CD14-positive monocyte (primary cell): ENCODE results near the gene PAIP2. TPM values are rescaled to one million over a fixed set of nuclear protein-coding genes. Genes with fewer than 3 reads are reported as not detected.

Source experiments
- DNase-seq, 3 donors: peaks; one replicate each; pipeline ENCODE4 v3.0.0-alpha.2; 2011 to 2022
- H2AFZ ChIP-seq: 2 replicates; pipeline ENCODE4 v1.6.0; 2012; ENCODE audit warnings: mild to moderate bottlenecking, low read depth, low read length, inconsistent platforms; ENCODE audit not compliant: insufficient read depth, poor library complexity, severe bottlenecking
- H3K27ac ChIP-seq, 2 donors: 1 replicate in 1 of 2; 2 replicates in 1 of 2; pipeline ENCODE4 v1.5.1; 2012 to 2013; ENCODE audit warnings: low read length in 2 of 2, control low read depth in 1 of 2, inconsistent platforms in 1 of 2, low read depth in 1 of 2, mild to moderate bottlenecking in 1 of 2
- H3K27me3 ChIP-seq, 2 donors: one replicate each; pipeline versions ENCODE4 v1.6.0 to v1.6.1; 2011 to 2013; ENCODE audit warnings: low read length in 2 of 2; ENCODE audit not compliant: control insufficient read depth in 2 of 2, insufficient read depth in 2 of 2
- H3K36me3 ChIP-seq, 2 donors: replicated peaks in 1 of 2; 1 replicate in 1 of 2; 2 replicates in 1 of 2; pipeline versions ENCODE4 v1.5.1 to v1.6.1; 2012 to 2013; ENCODE audit warnings: low read length in 2 of 2, control low read depth in 1 of 2, inconsistent platforms in 1 of 2, mild to moderate bottlenecking in 1 of 2; ENCODE audit not compliant: insufficient read depth in 2 of 2, control insufficient read depth in 1 of 2
- H3K4me1 ChIP-seq, 2 donors: 1 replicate in 1 of 2; 2 replicates in 1 of 2; pipeline versions ENCODE4 v1.5.1 to v1.6.1; 2012 to 2013; ENCODE audit warnings: low read length in 2 of 2, control low read depth in 1 of 2, inconsistent platforms in 1 of 2, mild to moderate bottlenecking in 1 of 2, moderate library complexity in 1 of 2; ENCODE audit not compliant: insufficient read depth in 2 of 2, control insufficient read depth in 1 of 2
- H3K4me2 ChIP-seq: replicated peaks from 2 replicates; pipeline ENCODE3; 2012; ENCODE audit warnings: low read length, moderate library complexity, mild to moderate bottlenecking; ENCODE audit not compliant: poor library complexity, severe bottlenecking; ENCODE audit errors: extremely low read depth
- H3K4me3 ChIP-seq, 3 experiments: fragments of 200-600 bp in 1 of 3; sonication (generic) in 1 of 3; replicated peaks in 1 of 3; 1 replicate in 2 of 3; 2 replicates in 1 of 3; pipeline ENCODE4 v1.5.1; 2011 to 2013; ENCODE audit warnings: low read length in 3 of 3, mild to moderate bottlenecking in 3 of 3, control low read depth in 2 of 3, low read depth in 2 of 3, inconsistent platforms in 1 of 3, moderate library complexity in 1 of 3
- H3K79me2 ChIP-seq: 2 replicates; pipeline ENCODE4 v1.6.0; 2012; ENCODE audit warnings: mild to moderate bottlenecking, control low read depth, inconsistent platforms, low read length, moderate library complexity; ENCODE audit not compliant: insufficient read depth
- H3K9ac ChIP-seq: 2 replicates; pipeline ENCODE4 v1.6.0; 2017; ENCODE audit warnings: low read length, mild to moderate bottlenecking; ENCODE audit not compliant: insufficient read depth, poor library complexity, severe bottlenecking
- H3K9me3 ChIP-seq, 2 donors: replicated peaks in 1 of 2; 1 replicate in 1 of 2; 2 replicates in 1 of 2; pipeline versions ENCODE4 v1.5.1 to v1.6.1; 2012 to 2013; ENCODE audit warnings: low read length in 2 of 2, control low read depth in 1 of 2; ENCODE audit not compliant: control insufficient read depth in 1 of 2, insufficient read depth in 1 of 2
- H4K20me1 ChIP-seq: 2 replicates; pipeline ENCODE4 v1.6.0; 2012; ENCODE audit warnings: mild to moderate bottlenecking, low read length, control low read depth, moderate library complexity; ENCODE audit not compliant: insufficient read depth
- H3K27ac Mint-ChIP-seq, 7 donors: one replicate each; pipeline ENCODE4 v1.8.0; 2020; ENCODE audit warnings: mild to moderate bottlenecking in 7 of 7, mixed read lengths in 7 of 7, moderate library complexity in 6 of 7, inconsistent platforms in 2 of 7
- H3K27me3 Mint-ChIP-seq, 3 donors: one replicate each; pipeline ENCODE4 v1.8.0; 2021 to 2022; ENCODE audit warnings: low read depth in 3 of 3, mild to moderate bottlenecking in 3 of 3, mixed read lengths in 3 of 3, moderate library complexity in 3 of 3, inconsistent platforms in 1 of 3
- H3K36me3 Mint-ChIP-seq, 2 donors: one replicate each; pipeline ENCODE4 v1.8.0; 2020; ENCODE audit warnings: mixed read lengths in 2 of 2, inconsistent platforms in 1 of 2, mild to moderate bottlenecking in 1 of 2
- H3K4me1 Mint-ChIP-seq: one replicate; pipeline ENCODE4 v1.8.0; 2020; ENCODE audit warnings: mild to moderate bottlenecking, mixed read lengths
- H3K4me3 Mint-ChIP-seq, 2 donors: one replicate each; pipeline ENCODE4 v1.8.0; 2020; ENCODE audit warnings: mild to moderate bottlenecking in 2 of 2, mixed read lengths in 2 of 2, moderate library complexity in 1 of 2
- H3K9me3 Mint-ChIP-seq, 7 donors: one replicate each; pipeline ENCODE4 v1.8.0; 2020 to 2022; ENCODE audit warnings: mixed read lengths in 7 of 7, mild to moderate bottlenecking in 6 of 7, moderate library complexity in 6 of 7, inconsistent platforms in 2 of 7
- CTCF ChIP-seq: fragments of 200-600 bp; IDR thresholded peaks from one replicate; pipeline ENCODE4 v1.8.0; 2022; ENCODE audit warnings: antibody characterized with exemption, mild to moderate bottlenecking
- WGBS: methylation state at CpG from one replicate; pipeline ENCODE4 v1.1.5; 2013; ENCODE audit warnings: missing lambda C conversion rate; ENCODE audit not compliant: insufficient coverage; 5-methylcytosine and 5-hydroxymethylcytosine counted together
- intact Hi-C, 2 donors: fragments of 100-400 bp; cut with micrococcal nuclease; formaldehyde crosslinking; loops; one replicate each; pipeline versions ENCODE4 v1.15.0 to v1.15.1; 2023
- polyA plus RNA-seq, 3 donors: library from polyadenylated mRNA; depleted of rRNA in 1 of 3; unstranded in 2 of 3; stranded (reverse) in 1 of 3; fragments of 300-500 nt in 2 of 3; fragments of >200 nt in 1 of 3; fragmentation: Illumina TruSeq in 2 of 3; gene quantifications; 1 replicate in 2 of 3; 2 replicates in 1 of 3; pipeline ENCODE4 v1.2.3, GENCODE V29; 2012 to 2021
- small RNA-seq: library from RNA; depleted of rRNA; stranded (forward); fragments of <200 nt; gene quantifications from one replicate; pipeline ENCODE3, GENCODE V24; 2012; ENCODE audit warnings: low read depth; ENCODE audit not compliant: insufficient read length

Gene PAIP2
- polyA plus RNA-seq, 3 donors = 68.3 to 325 (median 313) TPM

- Histone ChIP-seq H4K20me1 (no peaks in the 10 kb centered on the region), H2AFZ (no peak overlapping the region), H3K9ac (no peak overlapping the region), H3K27me3 (no peaks in the 10 kb centered on the region), H3K4me2 (no peak overlapping the region), H3K79me2 (no peaks in the 10 kb centered on the region), H3K9me3 (no peaks in the 10 kb centered on the region), H3K4me1 (no peaks in the 10 kb centered on the region), H3K4me3 (no peak overlapping the region), H3K27ac (no peak overlapping the region), H3K36me3 (no peaks in the 10 kb centered on the region)
- H3K4me3 Mint-ChIP-seq = no peak overlapping the region
- intact Hi-C loops = no loop called here
- H3K36me3 Mint-ChIP-seq = peaks cover 3 to 8% of the 10 kb centered on the region in 2 donors
- no peaks in the 10 kb centered on the region for H3K4me1 Mint-ChIP-seq
- no peak for TF ChIP-seq CTCF
- no peak overlapping the region for H3K27ac Mint-ChIP-seq
- H3K27me3 Mint-ChIP-seq = peaks cover 0 to 1% (median 0%) of the 10 kb centered on the region in 3 donors
- DNase-seq = no peak
- peaks cover 0 to 1% (median 0%) of the 10 kb centered on the region in 7 donors for H3K9me3 Mint-ChIP-seq
- WGBS = 10% methylated on average over 2 of the region's 4 CpGs
These were observed 75.6 kb downstream of the PAIP2 start for GRCh38 chr5:139417214-139417613.

- Histone ChIP-seq H3K4me2 (no peak overlapping the region), H3K79me2 (no peaks in the 10 kb centered on the region), H3K4me1 (no peaks in the 10 kb centered on the region), H3K9ac (no peak overlapping the region), H3K27me3 (no peaks in the 10 kb centered on the region), H3K9me3 (no peaks in the 10 kb centered on the region), H3K27ac (no peak overlapping the region), H3K4me3 (no peak overlapping the region), H2AFZ (no peak overlapping the region), H4K20me1 (no peaks in the 10 kb centered on the region), H3K36me3 (no peaks in the 10 kb centered on the region)
- Mint-ChIP-seq H3K9me3 (peaks cover 0 to 1% (median 0%) of the 10 kb centered on the region in 7 donors), H3K4me3 (no peak overlapping the region), H3K4me1 (no peaks in the 10 kb centered on the region), H3K36me3 (peaks cover 4 to 8% of the 10 kb centered on the region in 2 donors), H3K27ac (no peak overlapping the region), H3K27me3 (peaks cover 0 to 1% (median 0%) of the 10 kb centered on the region in 3 donors)
- WGBS = no CpG with 5 or more reads among the region's 1 CpG
- intact Hi-C loops = no loop called here
- no peak for DNase-seq
- TF ChIP-seq CTCF = no peak
These were observed 77.1 kb downstream of the PAIP2 start for GRCh38 chr5:139418793-139419192.

Small RNA genes within 50 kb of the gene (small RNA-seq; reads per million reads assigned to genes)
- gene RNA5SP195 = not detected

Other genes with a start within 250 kb of the PAIP2 start
- 10 to 100 TPM; 25.4 to 35.1 (median 27.9) TPM for gene SIL1, start 143.5 kb upstream of the PAIP2 start, polyA plus RNA-seq
- gene MATR3, start 48.1 kb upstream of the PAIP2 start, polyA plus RNA-seq = 100 to 1,000 TPM in 2 of 3 donors, 10 to 100 TPM in 1; 61.8 to 174 (median 137) TPM
- gene SLC23A1, start 41.4 kb downstream of the PAIP2 start, polyA plus RNA-seq = not detected
- gene MZB1, start 48.1 kb downstream of the PAIP2 start, polyA plus RNA-seq = under 1 TPM in 2 of 3 donors, not detected in 1; 0.30 to 0.52 TPM
- gene PROB1, start 53.2 kb downstream of the PAIP2 start, polyA plus RNA-seq = under 1 TPM in 2 of 3 donors, not detected in 1; 0.05 to 0.11 TPM
- gene SPATA24, start 62.2 kb downstream of the PAIP2 start, polyA plus RNA-seq = 1 to 10 TPM; 1.6 to 3.5 (median 3.2) TPM
- 1 to 10 TPM in 2 of 3 donors, under 1 TPM in 1; 0.87 to 2.6 (median 2.2) TPM for gene DNAJC18, start 97.7 kb downstream of the PAIP2 start, polyA plus RNA-seq
- gene ECSCR, start 120.9 kb downstream of the PAIP2 start, polyA plus RNA-seq = not detected
- not detected for gene SMIM33, start 129.2 kb downstream of the PAIP2 start, polyA plus RNA-seq
- gene STING1, start 140.9 kb downstream of the PAIP2 start, polyA plus RNA-seq = 100 to 1,000 TPM in 2 of 3 donors, 10 to 100 TPM in 1; 83.7 to 225 (median 115) TPM
- gene UBE2D2, start 219.5 kb downstream of the PAIP2 start, polyA plus RNA-seq = 100 to 1,000 TPM in 2 of 3 donors, 10 to 100 TPM in 1; 41.2 to 167 (median 133) TPM